Suppressor macrophage treated with lipopolysaccharide for 4 hours (primary cell): ENCODE data around the gene NALCN.

Source experiments
- DNase-seq: peaks from one replicate; pipeline ENCODE4 v3.0.0-alpha.2; 2020

The NALCN gene

DNA sequence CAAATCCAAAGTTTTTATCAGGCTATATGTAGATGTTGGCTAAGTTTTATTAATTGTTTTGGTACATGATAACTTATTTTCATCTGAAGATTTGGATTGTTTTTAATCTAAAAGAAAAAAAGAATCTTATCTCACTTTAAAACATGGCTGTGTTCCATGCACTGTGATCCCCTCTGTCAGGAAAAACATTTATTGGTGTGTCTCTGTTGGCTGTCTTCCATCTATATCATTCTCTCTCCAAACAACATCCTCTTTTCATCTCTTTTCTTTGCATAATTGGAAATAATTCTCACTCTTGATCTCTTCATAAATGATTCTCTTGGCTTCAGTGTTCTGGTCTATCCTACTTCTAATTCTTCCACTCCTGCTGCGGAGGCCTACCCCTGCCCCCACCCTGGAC is 4.2 kb downstream of the NALCN start:
- no peak for DNase-seq

DNA sequence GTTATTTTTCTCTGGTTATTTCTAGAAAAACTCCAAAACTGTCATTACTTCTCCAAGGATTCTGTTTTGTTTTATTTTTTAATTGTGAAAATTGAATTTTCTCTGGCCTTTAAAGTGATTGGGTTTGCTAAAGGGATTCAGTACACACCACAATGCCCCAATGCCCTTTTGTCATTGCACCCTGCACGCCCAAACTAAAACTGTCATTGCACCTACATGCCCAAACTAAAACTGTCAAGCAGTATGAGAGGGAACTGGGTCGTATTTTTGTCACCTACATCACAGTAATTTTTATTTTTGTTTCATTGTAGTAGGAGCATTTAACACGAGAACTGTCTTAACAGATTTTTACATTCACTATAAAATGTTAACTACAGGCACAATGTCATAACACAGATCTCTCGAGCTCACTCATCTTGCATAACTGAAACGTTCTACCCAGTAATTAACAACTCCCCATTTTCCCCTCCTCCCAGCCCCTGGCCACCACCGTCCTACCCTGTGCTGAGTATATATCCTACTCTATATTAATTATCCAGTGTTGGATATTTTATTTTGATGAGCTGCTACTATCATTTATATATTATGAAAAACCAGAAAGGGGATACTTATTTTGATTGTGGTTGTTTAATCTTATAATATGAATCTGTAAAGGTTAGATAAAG is 7.2 kb downstream of the NALCN start:
- DNase-seq = no peak

DNA sequence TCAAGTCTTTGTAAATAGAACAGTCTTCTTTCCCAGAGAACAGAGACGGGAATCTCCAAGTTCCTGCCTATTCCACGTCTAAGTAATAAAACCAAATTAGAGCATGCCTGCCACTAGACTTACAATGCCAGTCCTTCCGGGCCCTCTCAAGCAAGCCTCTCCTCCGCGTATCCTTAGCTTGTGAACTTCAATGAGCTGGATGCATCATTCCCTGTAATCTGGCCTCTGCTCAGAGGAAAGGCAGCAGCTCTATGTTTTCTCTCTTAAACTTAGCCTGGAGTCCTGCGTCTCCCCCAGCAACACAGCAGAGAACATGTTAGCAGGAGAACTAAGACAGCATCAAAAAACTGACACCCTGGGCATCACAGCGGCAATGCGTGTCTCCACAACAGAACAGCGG is 8.2 kb downstream of the NALCN start:
- DNase-seq = no peak

DNA sequence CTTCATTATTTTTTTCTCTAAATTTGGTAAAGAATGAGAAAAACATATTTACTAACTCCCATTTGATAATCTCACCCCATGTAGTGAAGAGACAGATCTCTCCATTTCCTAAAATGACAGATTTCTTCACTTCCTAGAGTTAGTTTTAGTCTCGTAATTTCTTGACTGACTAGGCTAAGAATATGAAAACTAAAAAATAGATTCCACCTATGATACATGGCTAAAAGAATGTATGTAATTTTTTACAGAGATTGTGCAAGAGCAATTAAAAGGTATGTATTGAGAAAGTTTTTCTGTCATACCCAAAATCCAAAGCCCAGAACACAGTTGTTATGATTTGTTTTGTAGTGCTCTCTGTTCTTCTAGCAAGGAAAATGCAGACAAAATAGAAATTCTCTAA is 9.5 kb downstream of the NALCN start:
- DNase-seq = no peak

DNA sequence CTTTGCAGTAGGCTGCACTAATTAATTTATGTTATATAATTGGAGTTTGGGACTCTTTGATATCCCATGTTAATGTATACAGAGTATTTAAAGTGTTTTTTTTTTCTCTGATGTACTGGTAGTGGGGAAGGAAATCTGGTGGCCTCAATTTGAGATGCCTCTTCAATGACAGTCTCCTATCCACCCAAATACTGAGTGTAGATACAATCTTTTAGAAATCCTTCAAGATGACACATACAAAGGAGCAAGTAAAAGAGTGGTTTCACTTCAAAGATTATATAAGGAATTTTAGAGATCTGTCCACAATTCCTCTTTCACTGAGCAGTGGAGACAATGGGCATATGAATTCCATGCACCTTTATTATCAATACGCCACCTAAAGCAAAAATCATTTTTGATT is 15.1 kb downstream of the NALCN start:
- no peak for DNase-seq

DNA sequence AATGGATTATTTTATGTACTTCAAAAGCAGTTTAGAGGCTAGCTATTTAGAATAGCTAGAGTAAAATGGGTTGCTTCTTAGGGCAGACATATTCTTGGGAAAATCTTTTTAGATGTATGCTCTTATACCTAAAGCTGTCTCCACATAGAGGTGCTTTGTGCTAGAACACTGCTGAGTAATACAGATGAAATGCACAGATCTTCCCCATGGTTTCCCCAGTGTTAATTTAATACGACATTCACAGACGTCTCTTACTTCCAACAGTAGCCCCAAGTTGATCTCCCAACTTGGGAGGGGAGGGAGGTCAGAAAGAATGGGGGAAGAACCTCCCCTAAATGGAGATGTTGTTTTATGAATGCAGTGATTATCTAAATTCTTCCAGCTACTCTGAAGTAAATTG is 16.9 kb downstream of the NALCN start:
- DNase-seq = no peak

DNA sequence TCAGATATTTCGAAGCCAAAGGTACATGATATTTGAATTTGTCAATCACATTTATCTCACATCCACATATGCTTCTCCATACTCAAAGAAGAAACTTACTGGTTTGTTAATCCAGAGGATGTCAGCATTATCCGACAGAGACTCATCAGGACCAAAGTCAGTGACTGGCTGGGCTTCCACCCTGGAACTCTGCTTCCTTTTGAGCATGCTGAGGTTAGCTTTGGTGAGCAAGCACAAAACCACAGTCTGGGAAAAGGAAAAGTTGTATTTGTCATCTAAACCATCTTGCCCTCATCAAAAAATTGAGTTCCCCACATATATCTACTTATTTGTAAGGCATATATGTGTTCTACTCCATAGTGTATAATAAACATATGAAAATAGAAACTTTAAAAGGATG is 17.4 kb downstream of the NALCN start:
- DNase-seq = no peak

DNA sequence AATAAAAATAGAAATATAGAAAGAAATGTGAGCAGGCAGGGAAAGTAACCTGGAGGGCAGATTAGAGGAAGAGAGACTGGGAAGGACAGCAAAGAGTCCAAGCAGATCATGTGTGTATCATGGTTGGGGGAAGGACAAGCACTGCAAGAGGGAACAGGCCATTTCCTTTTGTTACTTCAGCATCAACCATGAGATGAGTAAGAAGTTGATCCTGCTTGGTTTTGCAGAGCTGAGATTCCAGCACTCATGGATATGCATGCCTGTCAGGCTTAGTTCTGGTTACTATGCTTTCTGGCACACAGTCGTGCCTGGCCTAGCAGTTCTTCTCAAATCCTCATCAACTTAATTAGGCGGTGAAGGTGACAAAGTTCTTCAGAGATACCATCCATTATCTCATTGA is 18.1 kb downstream of the NALCN start:
- no peak for DNase-seq

DNA sequence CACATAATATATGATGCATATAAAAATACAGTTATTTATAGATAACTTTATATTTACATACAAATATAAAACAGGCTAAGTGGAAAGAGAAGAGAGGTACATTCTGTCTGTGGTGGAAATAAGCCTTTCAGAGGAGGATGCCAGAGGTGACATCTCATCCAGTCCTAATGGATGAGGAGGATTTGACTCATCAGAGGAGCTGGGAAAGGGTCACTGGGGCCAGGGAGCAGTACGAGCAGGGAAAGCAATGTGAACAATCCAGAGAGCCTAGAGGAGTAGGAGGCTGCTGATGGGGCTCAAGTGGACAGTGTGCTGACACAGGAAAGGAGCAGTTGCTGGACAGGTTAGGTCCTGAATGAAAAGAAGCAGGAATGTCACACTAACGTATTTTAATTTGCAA is 18.6 kb downstream of the NALCN start:
- DNase-seq = no peak

DNA sequence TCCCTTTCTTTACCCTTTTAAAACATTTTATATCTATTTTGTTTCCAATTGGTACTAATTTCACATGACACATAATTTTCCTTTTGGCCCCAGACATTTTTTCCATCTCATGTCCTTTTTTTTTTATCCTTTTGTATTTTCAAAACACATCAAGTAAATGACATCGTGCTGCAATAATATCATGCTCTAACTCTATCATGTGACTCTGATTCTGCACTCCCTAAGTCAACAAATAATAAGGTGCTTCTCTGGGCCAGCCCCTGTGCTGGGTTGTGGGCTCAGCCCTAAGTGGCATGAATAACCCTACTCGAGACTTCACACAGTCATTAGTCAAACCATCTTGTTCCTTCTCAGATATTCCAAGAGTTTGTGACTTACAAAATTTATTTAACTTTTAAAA is 21.7 kb downstream of the NALCN start:
- no peak for DNase-seq

DNA sequence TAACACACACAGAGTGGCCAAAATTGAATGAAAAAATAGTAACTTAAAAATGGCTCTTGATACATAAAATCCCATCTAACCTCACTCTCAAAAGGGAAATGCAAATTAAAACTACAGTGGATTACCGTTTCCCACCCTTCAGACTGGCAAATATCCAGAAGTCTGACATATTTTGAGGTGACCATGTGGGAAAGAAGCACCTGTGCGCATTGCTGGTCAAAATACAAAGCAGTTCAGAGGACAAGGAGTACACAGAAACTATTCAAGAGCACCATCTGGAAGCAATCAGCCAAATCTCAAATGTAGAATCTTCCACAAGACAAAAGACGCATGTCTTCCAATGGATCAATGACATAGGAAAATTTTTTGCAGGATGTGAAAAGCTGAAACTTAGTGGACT is 23.2 kb downstream of the NALCN start:
- DNase-seq = no peak

DNA sequence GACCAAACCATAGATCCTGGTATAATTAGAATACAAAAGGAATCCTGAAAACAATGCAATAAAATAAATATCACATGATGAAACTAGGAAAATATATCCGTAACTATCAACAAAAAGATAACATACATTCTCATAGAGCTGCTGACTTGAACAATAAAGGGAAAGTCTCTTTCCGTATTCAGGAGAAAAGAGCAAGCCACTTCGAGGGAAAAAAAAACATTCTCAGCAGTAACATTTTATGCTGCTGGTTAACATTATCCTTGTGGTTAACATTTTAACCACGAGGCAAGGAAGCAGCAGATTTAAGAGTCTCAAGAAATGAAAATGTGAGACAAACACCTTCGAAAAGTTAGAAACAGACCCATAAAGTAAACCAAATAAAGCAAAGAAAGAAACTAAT is 25.8 kb downstream of the NALCN start:
- no peak for DNase-seq

DNA sequence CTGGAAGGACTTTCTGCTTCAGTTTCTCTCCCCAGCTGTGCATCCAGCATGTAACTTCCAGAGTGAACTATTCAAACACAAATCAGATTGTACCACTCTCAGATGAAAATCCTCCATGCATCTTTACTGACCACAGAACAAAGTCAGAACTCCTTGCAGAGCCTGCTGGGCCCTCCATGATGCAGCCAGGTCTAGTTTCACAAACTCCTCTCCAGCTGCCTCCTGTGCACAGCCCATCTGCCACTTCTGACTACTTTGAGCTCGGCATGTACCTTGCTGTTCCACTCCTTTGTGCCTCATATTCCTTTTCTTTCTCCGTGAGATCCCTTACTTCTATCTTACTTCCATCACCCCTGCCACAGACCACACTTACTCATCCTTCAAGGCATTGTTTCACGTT is 31.4 kb downstream of the NALCN start:
- no peak for DNase-seq

DNA sequence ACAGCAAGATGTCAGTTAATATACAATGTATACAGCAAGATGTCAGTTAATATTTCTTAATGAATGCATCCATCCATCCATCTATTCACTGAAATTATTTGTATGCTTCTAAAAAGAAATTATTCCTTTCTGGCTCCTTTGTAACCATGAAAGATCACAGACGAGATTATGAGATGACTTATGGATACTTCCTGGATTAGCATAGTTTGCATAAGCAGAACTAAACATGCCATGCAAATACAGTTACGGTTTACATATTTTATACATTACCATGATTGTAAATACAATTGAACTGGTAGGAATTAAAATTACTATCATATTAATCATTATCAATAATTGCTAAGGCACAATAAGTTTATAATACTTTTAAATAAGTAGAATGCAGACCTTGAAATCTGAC is 32.7 kb downstream of the NALCN start:
- no peak for DNase-seq

DNA sequence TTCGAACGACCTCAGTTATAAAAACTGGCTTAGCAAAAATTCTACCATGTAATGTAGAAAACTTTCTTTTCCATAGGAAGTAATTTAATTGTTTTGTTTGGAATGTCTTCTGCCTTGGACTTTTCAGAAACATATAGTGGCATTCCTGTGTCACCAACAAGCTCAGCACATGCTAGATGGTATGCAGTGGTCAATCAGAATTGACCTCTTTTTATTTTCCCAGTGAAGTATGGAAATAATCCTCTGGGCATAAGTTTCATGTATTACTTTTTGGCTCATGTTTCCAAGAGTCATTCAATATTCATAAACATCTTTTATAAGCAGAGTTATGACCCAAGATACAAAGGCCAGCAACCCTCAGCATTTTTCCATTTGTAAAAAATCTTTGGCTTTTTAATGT is 33.6 kb downstream of the NALCN start:
- no peak for DNase-seq

DNA sequence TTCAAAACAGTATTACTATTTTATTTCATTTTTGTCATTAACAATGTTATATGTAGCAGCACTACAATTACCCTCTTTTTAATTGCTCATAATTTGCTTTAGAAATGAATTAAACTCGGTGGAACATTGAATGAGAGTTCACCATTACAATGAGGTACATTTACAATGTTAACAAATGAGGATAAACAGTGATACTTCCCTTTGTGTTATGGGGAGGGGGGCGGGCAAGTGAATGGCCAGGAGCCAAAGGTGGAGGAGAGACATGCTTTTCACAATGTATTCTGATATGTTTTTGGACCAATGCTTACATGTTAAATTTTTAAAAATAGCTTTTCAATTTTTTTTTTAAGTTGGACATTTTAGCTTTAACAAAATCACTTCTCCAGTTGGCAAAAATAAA is 34.2 kb downstream of the NALCN start:
- no peak for DNase-seq

DNA sequence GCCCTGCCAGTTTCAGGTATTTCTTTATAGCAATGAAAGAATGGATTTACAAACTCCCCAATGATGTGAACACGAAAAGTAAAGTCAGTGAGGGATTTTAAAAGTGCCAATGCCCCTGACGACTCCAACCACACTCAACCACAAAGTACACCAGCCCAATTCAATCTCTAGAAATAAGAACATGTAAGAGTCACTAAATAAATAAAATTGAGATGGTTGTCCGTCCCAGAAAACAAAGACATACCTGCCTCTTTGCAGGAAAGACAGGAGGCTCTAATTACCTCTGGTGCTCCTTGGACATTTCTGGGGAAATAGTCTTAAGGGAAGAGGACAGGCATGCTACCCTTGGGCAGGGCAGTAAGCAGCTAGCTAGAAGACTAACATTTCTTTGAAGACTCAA is 55.8 kb downstream of the NALCN start:
- DNase-seq = no peak

DNA sequence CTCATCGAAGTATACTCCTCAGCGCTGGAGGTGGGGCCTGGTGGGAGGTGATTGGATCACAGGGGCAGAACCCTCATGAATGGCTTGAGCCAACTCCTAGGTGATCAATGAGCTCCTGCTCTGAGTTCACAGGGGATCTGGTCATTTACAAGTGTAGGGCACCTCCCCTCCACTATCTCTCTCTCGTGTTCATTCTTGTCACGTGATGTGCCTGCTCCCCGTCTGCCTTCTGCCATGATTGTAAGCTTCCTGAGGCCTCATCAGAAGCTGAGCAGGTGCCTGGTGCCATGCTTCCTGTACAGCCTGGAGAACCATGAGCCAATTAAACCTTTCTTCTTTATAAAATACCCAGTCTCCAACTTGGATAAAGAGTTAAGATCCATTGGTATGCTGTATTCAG is 61.4 kb downstream of the NALCN start:
- DNase-seq = no peak

DNA sequence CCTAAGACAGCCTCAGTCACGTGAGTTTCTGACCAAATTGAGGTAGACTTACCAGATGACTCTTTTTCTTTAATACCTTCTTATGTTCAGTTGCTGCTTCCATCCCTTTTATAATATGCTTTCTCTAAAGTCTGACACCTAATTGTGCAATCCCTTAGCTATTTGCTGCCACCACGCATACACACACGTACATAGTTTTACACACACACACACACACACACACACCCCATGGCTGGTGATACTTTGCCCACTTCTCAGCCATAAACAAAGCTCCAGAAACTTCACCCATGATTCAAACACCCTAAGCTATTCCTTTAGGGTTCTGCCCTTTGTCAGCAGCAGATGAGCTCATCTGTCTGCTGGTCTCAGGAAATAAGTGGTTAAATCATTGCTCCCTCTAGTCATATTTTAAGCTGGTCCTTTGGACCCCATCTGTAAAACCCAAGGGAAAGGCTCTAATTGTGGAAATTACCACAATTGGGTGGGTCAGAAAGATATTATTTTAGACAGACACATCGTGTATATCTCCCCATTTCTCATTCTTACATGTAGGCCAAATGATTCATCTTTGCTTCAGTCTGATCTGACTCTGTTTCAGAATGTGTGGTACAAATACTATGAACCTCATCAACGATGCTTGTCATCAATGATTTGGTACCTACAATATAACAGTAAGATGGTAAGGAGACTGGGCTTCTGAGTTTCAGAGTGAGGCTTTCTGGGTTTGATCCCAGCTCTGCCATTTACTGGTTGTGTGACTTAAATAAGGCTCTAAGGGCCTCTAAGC is 69.2 kb downstream of the NALCN start:
- DNase-seq = no peak

DNA sequence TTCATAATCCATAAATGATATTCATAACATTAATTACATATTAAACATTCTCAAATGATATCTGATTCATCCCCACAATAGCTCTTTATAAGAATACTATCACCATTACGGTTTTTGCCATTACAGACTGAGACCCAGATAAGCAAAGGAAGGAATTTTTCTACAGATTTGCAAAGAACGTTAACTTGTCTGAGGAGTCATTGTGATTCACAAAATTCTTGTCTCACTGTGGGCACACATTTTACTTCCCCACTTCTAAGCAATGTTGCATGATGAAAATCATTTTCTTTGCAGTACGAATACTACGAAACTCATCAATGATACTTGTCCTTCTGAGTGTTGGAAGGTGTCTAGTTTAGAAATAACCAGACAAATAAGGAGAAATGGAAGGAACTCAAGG is 70.1 kb downstream of the NALCN start:
- DNase-seq = no peak

DNA sequence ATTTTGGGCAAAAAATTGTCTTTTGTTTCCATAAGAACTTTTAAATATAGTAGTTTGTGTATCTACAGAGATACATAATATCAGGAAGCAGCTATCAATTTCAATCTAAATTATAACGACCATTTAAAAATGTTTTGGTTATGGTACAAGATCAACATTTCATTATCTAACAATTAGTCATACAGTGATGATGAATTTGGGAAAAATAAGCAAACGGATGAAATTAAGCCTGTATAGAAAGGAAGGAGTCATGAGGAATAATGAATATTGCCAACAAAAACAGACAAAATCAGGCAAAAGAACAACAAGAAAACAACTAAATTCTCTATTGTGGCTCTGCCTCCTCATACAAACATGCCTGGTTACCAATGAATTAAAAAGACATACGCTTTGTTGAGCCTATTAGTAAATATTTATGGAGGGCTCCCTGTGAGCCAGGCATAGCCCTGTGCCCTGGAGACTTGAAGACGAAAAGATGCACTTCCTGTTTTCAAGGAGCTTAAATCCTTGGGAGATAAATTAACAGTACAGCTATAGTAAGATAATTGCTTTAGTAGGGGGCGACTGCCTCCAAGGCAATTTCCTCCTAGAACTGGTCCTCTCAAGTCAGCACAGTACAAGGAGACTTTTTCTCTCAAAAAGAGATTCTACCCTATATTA is 73.0 kb downstream of the NALCN start:
- no peak for DNase-seq

DNA sequence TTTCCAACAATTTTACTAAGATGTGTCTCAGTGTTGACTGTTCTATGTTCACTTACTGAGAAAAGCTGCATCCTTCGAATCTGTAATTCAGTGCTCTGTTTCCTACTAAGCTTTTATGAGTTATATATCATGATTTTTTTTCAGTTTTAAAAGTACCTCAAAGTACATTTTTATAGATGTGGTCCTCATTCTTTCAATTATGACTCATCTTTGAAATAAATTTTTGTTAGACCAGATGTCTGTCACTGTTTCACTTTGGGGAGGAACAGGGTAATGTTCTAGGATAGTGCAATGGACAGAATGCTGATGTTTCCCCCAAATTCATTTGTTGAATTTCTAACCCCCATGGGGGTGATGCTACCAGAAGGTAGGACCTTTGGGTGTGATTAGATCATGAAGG is 74.8 kb downstream of the NALCN start:
- DNase-seq = no peak

DNA sequence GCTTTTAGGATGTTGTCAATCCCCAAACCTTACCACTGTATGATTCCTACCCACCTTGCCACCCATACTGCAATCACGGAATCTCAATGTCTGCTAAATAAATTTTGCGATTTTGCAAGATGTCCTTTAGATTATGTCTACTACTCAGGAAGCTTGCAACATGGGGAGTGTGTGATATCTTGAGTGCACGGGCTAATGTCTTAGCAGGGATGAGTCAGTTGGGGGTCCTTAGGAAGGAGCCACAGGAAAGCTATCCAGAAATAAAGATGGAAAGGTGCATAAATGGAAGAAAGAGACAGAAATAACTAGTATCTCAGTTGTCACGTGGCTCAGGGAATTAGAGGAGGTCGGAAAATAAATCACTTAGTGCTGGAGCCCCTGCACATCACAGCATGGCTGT is 77.1 kb downstream of the NALCN start:
- no peak for DNase-seq

DNA sequence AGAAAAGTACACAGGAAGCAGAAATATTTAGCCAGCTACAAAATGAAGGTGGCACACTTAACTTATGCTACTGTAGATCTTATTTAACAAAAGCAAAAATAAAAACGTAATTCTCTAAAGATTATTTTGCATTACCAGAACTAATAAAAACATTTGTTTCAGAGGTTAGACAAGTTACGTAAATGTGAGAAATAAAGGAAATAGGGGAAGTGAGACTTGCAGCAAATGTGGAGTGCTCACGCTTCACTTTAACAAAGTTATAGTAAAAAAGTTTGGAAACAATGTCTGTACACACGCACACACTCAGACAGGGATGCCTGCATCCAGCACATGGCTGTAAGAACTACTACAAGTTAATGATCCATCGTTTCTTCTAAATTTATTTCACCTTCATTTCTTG is 83.7 kb downstream of the NALCN start:
- no peak for DNase-seq

DNA sequence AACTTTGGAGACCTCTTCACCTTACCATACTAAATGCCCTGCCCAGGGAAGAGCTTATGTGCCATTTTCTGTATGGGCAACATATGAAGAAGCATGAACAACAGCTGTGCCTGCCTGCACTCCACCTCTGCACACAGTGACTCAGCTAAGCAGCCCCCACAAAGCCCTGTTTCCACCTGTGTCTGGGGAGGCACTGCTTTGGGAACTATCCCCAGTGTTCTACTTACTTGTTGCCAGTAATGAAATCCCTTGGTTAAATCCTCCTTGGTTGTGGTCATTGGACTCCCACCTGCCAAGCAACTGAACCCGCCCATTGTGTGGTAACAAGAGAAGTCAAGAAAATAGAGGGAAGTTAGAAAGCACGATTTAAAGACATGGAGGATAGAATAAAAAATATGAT is 84.6 kb downstream of the NALCN start:
- DNase-seq = no peak
